Measurements from ENCODE around the gene KIN. TPM values are rescaled to one million over a fixed set of nuclear protein-coding genes. Genes with fewer than 3 reads are reported as not detected.
"Not testable (repeated sequence)": the region's sequence is repeated elsewhere in the genome, so short reads cannot be mapped to it uniquely, and the experiment has no call there.

KIN gene
- total RNA-seq, 3 donors from 2014 or later, result 8.6 to 10.5 (median 9.1) TPM

DNA sequence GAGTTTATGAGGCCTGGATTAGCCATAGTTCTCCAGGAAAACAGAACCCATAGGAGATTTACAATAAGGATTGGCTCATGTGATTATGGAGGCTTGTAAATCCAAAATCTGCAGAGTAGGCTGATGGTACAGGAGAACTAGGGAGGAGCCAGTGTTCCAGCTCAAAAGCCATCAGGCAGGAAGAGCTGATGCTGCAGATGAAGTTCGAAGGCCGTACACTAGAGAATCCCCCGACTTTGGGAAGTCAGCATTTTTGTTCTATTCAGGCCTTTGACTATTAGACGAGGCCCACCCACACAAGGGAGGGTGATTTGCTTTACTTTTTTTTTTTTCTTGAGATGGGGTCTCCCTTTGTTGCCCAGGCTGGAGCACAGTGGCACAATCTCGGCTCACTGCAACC, 37.6 kb downstream of the KIN start:
- H3K36me3 ChIP-seq (ENCODE audit: low read depth), result peaks cover 4% of the 10 kb centered on the region
- TF ChIP-seq, protein P1, sequence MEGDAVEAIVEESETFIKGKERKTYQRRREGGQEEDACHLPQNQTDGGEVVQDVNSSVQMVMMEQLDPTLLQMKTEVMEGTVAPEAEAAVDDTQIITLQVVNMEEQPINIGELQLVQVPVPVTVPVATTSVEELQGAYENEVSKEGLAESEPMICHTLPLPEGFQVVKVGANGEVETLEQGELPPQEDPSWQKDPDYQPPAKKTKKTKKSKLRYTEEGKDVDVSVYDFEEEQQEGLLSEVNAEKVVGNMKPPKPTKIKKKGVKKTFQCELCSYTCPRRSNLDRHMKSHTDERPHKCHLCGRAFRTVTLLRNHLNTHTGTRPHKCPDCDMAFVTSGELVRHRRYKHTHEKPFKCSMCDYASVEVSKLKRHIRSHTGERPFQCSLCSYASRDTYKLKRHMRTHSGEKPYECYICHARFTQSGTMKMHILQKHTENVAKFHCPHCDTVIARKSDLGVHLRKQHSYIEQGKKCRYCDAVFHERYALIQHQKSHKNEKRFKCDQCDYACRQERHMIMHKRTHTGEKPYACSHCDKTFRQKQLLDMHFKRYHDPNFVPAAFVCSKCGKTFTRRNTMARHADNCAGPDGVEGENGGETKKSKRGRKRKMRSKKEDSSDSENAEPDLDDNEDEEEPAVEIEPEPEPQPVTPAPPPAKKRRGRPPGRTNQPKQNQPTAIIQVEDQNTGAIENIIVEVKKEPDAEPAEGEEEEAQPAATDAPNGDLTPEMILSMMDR (IDR thresholded peaks at IDR 0.05), result no peak
- DNase-seq, result no peak
- intact Hi-C loops (cut with DNase I, micrococcal nuclease), result no loop called here
- H3K4me3 ChIP-seq, result no peak overlapping the region
- H3K9me3 ChIP-seq, result no peaks in the 10 kb centered on the region
- no peaks in the 10 kb centered on the region for H3K4me1 ChIP-seq (ENCODE audit: low read depth)
- no peak for ATAC-seq

DNA sequence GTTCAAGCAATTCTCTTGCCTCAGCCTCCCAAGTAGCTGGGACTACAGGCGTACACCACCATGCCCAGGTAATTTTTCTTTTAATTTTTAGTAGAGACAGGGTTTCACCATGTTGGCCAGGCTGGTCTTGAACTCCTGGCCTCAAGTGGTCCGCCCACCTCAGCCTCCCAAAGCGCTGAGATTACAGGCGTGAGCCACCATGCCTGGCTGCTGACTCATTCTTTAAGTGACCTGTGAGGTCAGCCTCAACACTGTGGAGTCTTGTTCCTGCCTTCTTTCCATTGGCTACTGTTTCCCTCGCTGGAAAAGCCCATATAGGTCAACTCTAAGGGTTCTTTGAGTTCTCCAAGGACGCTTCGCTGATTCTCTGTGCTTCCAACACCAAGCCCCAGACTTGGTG, 39.2 kb downstream of the KIN start:
- H3K36me3 ChIP-seq (ENCODE audit: low read depth); H3K4me3 ChIP-seq; H3K4me1 ChIP-seq (ENCODE audit: low read depth); DNase-seq; H3K9me3 ChIP-seq; intact Hi-C loops (cut with DNase I, micrococcal nuclease); ATAC-seq: not testable (repeated sequence)

DNA sequence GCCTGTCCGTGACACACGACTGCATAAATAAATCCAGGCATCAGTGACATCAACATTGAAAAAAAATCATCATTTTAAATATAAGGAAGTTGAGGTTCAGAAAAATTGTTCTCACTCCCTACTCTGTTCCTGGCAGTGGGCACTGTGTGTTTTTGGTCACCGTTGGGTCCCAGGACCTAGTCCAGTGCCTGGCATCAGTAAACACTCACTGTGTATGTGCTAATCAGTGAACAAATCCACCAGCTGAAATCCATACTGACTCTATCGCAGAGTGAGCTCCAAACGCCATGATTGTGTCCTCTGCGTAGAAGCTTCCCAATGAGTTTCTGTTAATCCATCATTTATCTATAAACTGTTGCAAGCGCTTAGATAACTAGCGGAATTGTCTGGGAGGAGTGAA, 43.5 kb downstream of the KIN start:
- Histone ChIP-seq H3K4me3 (no peak overlapping the region), H3K4me1 (ENCODE audit: low read depth) (no peaks in the 10 kb centered on the region), H3K9me3 (no peaks in the 10 kb centered on the region), H3K36me3 (ENCODE audit: low read depth) (no peaks in the 10 kb centered on the region)
- TF ChIP-seq, protein P1 (IDR thresholded peaks at IDR 0.05), result no peak
- DNase-seq (no peak), ATAC-seq (no peak)
- intact Hi-C loops (cut with DNase I, micrococcal nuclease), result no loop called here

DNA sequence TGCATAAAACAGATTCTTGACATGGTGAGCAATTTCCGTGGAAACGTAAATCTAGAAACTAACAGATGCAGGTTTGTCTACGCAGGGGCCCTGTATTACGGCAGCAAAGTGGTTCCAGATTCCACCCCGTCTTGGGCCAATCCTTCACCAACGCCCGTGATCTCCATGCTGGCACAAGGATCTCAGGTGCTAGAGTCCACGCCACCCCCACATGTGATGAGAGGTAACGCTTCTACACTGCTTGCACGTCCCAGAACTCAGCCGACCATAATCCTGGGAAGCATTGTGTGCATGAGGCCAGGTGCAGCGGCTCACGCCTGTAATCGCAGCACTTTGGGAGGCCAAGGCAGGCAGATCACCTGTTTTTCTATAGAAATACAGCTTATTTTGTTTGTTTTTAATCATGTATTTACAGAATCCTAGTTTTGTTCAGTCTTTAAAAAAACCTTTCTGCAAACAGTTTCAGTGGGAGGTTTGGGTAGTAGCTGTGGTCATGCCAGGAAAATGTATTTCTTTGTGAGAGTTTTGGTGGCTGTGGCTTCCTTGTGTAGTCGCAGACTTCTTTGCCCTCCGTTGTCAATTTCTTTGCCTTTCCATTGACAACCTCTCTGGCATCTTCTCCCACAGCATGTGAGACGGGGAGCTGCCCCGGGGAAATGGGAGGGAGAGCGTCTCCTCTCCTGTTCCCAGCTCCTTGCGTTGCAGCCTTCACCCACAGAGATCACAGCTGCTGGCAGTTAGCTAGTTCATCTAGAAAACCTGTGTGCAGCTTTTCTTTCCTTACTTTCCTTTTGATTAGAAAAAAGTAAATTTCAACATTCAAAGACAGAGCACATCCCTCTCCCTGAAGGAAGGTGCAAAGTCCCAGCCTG, 49.0 kb downstream of the KIN start:
- DNase-seq (no peak), ATAC-seq (no peak)
- Histone ChIP-seq H3K4me3 (no peak overlapping the region), H3K9me3 (no peaks in the 10 kb centered on the region), H3K4me1 (ENCODE audit: low read depth) (no peaks in the 10 kb centered on the region), H3K36me3 (ENCODE audit: low read depth) (no peaks in the 10 kb centered on the region)
- intact Hi-C loops (cut with DNase I, micrococcal nuclease), result no loop called here
- TF ChIP-seq, protein P1 (IDR thresholded peaks at IDR 0.05), result no peak

DNA sequence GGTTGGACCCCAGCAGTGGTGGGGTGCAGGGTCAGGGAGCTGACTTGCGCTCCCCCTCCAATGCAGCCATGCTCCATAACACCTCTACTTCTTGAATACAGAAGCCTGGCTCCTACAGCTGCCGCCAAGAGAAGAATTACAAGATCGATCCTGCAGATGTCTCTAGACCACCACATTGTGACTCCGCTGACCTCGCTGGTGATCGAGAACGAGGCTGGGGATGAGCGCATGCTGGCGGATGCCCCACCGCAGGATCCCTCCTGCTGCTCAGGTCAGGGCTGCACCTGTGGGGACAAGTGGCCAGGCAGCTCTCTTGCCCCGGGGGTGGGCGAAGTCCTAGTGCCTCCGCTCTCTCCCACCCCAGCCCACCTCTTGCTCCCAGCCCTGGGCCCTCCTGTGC, 53.0 kb downstream of the KIN start:
- Histone ChIP-seq H3K4me3 (no peak overlapping the region), H3K9me3 (no peaks in the 10 kb centered on the region), H3K36me3 (ENCODE audit: low read depth) (no peaks in the 10 kb centered on the region), H3K4me1 (ENCODE audit: low read depth) (no peaks in the 10 kb centered on the region)
- no peak for ATAC-seq
- TF ChIP-seq, protein P1 (IDR thresholded peaks at IDR 0.05), result no peak
- intact Hi-C loops (cut with DNase I, micrococcal nuclease), result no loop called here
- DNase-seq, result no peak

DNA sequence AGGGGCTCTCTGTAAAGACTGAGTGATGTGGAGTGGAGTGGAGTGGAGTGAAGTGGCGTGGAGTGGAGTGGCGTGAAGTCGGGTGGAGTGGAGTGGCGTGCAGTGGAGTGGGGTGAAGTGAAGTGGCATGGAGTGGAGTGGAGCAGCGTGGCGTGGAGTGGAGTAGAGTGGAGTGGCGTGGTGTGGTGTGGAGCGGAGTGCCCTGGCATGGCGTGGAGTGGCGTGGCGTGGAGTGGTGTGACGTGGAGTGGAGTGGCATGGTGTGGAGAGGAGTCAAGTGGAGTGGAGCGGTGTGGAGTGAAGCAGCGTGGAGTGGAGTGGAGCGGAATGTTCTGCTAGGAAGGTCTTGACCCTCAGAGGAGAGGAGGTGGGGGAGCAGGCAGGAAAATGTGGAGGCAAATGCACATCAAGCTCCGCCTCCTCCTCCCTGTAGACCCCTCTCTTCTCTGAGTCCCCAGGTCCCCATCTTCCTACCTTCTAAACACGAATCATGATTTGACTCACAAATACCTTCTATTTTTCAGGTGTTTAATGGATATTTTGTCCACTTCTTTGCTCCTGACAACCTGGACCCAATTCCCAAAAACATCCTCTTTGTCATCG, 64.8 kb downstream of the KIN start:
- TF ChIP-seq, protein P1 (IDR thresholded peaks at IDR 0.05), result no peak
- no peak for ATAC-seq
- intact Hi-C loops (cut with DNase I, micrococcal nuclease), result no loop called here

More for the DNA sequence above, 64.8 kb downstream of the KIN start:
- Histone ChIP-seq H3K9me3 (no peaks in the 10 kb centered on the region), H3K4me1 (ENCODE audit: low read depth) (no peaks in the 10 kb centered on the region), H3K36me3 (ENCODE audit: low read depth) (no peaks in the 10 kb centered on the region), H3K4me3 (no peak overlapping the region)
- DNase-seq, result no peak
